ENCODE results near the gene NUP42. TPM values are rescaled to one million over a fixed set of nuclear protein-coding genes. Genes with fewer than 3 reads are reported as not detected.

Gene NUP42
- total and polyA plus RNA-seq, 9 of the 15 experiments (the other 6 are each of a cell fraction or from before 2014, with no cell fraction given) = 41.8 to 86.4 (median 71.2) TPM

- Histone ChIP-seq H3K79me2 (ENCODE audit: control insufficient read depth, insufficient read depth, low read length) (no peaks in the 10 kb centered on the region), H3K4me3 (no peak overlapping the region), H3K9me3 (replicated peaks; ENCODE audit: control insufficient read depth, insufficient read depth, low read depth, low read length) (peaks cover 2% of the 10 kb centered on the region; the same call in 1 of the 2 replicates), H4K20me1 (replicated peaks; ENCODE audit: control insufficient read depth, insufficient read depth, low read length) (no peaks in the 10 kb centered on the region; the same call in 1 of the 2 replicates), H3K4me2 (ENCODE audit: insufficient read depth, low read length) (peak overlapping the region; percentile 41; the same call in 1 of the 2 replicates), H3K36me3 (ENCODE audit: control insufficient read depth, insufficient read depth, low read length) (no peaks in the 10 kb centered on the region), H3K9me1 (ENCODE audit: control insufficient read depth, insufficient read depth, low read length) (no peaks in the 10 kb centered on the region), H3K27ac (ENCODE audit: extremely low read depth, low read depth, low read length) (no peak overlapping the region), H3K9ac (ENCODE audit: insufficient read depth in 1 of 2, low read depth in 2 of 2, low read length in 2 of 2) (peak overlapping the region in 1 of 2 experiments; percentile 42; a peak in 1 of 4 replicates), H3K27me3 (ENCODE audit: control insufficient read depth in 2 of 2, insufficient read depth in 2 of 2, low read length in 2 of 2) (no peaks in the 10 kb centered on the region), H3K4me1 (replicated peaks in 1 of 2; ENCODE audit: control insufficient read depth in 2 of 2, insufficient read depth in 2 of 2, low read length in 2 of 2) (peaks cover 0 to 6% of the 10 kb centered on the region in 2 experiments; a peak in 2 of 5 replicates), H2AFZ (ENCODE audit: low read depth, low read length) (peak overlapping the region; percentile 72)
- ATAC-seq (peak; percentile 58), FAIRE-seq (no peak), DNase-seq (ENCODE audit: extremely low read depth in 1 of 4, low spot score in 3 of 4) (no peak)
- CTCF ChIA-PET (ENCODE audit: low intra/inter-chr PET ratio) = no interaction called here
- intact Hi-C loops (cut with micrococcal nuclease) (no loop called here), in situ Hi-C loops (cut with MboI) (no loop called here)
- no TSS peak for BruUV-seq (replicated peaks)
- POLR2A ChIA-PET = interaction anchor here (0.6 to 1.4 kb wide), 9 partner anchors 9 to 266 kb away, joined by 3 to 5 read pairs (median 3); no protein-coding TSS in a partner anchor
- 22% methylated on average over 4 of the region's 4 CpGs for WGBS (ENCODE audit: insufficient coverage, low coverage, missing lambda C conversion rate)
- TF ChIP-seq PKNOX1 (IDR thresholded peaks at IDR 0.05) (0 out of 2 replicates have a peak, but pooled peaks have one; percentile 15), RFX1 (IDR thresholded peaks at IDR 0.05) (peak; percentile 60), TBL1XR1 (IDR thresholded peaks at IDR 0.05; ENCODE audit: low read length in 2 of 2) (no peak), PBX2 (CRISPR knock-in tag; IDR thresholded peaks at IDR 0.05; ENCODE audit: low read depth) (no peak), PBX2 (tag; conservative IDR thresholded peaks at IDR 0.05; ENCODE audit: low read depth) (0 out of 2 replicates have a peak, but pooled peaks have one; percentile 19), WHSC1 (IDR thresholded peaks at IDR 0.05; ENCODE audit: low read length) (no peak)
Measured at GRCh38 chr7:23226844-23227450, 45.1 kb downstream of the NUP42 start.
